ENCODE results near the gene NPEPPS. TPM values are rescaled to one million over a fixed set of nuclear protein-coding genes. Genes with fewer than 3 reads are reported as not detected.

The NPEPPS gene
- total and polyA plus RNA-seq, 5 donors: 37.8 to 97.6 (median 90.5) TPM

DNA sequence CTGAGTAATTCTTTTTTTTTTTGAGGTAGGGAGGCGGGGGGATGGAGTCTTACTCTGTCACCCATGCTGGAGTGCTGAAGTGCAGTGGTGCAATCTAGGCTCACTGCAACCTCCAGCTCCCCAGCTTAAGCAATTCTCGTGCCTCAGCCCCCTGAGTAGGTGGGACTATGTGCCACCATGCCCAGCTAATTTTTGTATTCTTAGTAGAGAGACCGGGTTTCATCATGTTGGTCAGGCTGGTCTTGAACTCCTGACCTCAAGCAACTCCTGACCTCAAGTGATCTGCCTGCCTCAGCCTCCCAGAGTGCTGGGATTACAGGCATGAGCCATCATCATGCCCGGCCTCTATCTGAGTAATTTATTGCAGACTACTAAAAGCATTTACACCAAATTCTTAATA lies 138.2 kb downstream of the NPEPPS start:
- ATAC-seq (no peak), DNase-seq (no peak)
- H3K4me3 ChIP-seq (ENCODE audit: low read length): no peak overlapping the region
- H3K9me3 ChIP-seq (ENCODE audit: control insufficient read depth, low read length): no peaks in the 10 kb centered on the region
- 87% methylated on average over 4 of the region's 4 CpGs for WGBS
- no peaks in the 10 kb centered on the region for H3K4me1 ChIP-seq (ENCODE audit: control insufficient read depth, insufficient read depth, low read length)
- H3K27me3 ChIP-seq (ENCODE audit: control insufficient read depth, insufficient read depth): no peaks in the 10 kb centered on the region
- H3K27ac ChIP-seq (ENCODE audit: low read length): no peak overlapping the region
- intact Hi-C loops (cut with DNase I): loop anchor here in 1 of 4 donors (10.0 kb wide), 1 partner anchor 126 kb away; no protein-coding TSS in a partner anchor

DNA sequence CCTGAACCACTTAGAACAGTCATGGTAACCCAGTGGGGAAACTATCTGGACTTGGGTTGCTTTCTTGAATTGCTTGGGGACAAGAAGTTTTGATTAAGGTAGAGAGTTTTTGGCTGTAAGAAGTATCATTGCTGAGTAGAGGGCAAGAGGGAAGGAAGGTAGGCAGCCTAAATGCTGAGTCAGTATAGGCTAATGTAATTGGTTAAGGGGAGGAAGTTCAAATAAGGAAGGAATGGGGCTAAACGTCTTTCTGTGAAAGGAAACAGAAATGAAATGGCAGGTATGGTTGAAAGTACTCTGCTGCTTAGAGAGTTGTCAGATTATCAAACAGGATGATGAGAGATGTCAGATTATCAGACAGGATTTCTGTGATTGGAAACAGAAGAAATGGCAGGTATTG lies 139.2 kb downstream of the NPEPPS start:
- H3K4me1 ChIP-seq (ENCODE audit: control insufficient read depth, insufficient read depth, low read length): no peaks in the 10 kb centered on the region
- H3K27me3 ChIP-seq (ENCODE audit: control insufficient read depth, insufficient read depth): no peaks in the 10 kb centered on the region
- DNase-seq (no peak), ATAC-seq (no peak)
- no peak overlapping the region for H3K27ac ChIP-seq (ENCODE audit: low read length)
- 21% methylated on average over 1 of the region's 1 CpG for whole genome bisulfite sequencing
- intact Hi-C loops (cut with DNase I): loop anchor here in 1 of 4 donors (10.0 kb wide), 1 partner anchor 135 kb away; no protein-coding TSS in a partner anchor
- H3K4me3 ChIP-seq (ENCODE audit: low read length): no peak overlapping the region
- no peaks in the 10 kb centered on the region for H3K9me3 ChIP-seq (ENCODE audit: control insufficient read depth, low read length)

Other genes with a start within 250 kb of the NPEPPS start
- 1 to 10 TPM; 5.9 to 8.5 (median 7.5) TPM for gene EFCAB13, start 207.2 kb upstream of the NPEPPS start, total RNA-seq
- 2.1 TPM for gene EFCAB13, start 207.2 kb upstream of the NPEPPS start, polyA plus RNA-seq
- gene KPNB1, start 118.8 kb downstream of the NPEPPS start, total RNA-seq: 100 to 1,000 TPM; 134 to 175 (median 167) TPM
- gene KPNB1, start 118.8 kb downstream of the NPEPPS start, polyA plus RNA-seq: 50.0 TPM
- 10 to 100 TPM; 17.5 to 25.2 (median 21.0) TPM for gene TBKBP1, start 163.1 kb downstream of the NPEPPS start, total RNA-seq
- 27.0 TPM for gene TBKBP1, start 163.1 kb downstream of the NPEPPS start, polyA plus RNA-seq
- under 1 TPM in 3 of 4 donors, not detected in 1; 0.14 to 0.60 (median 0.38) TPM for gene TBX21, start 202.1 kb downstream of the NPEPPS start, total RNA-seq
- 0.14 TPM for gene TBX21, start 202.1 kb downstream of the NPEPPS start, polyA plus RNA-seq

Data from right cardiac atrium (tissue), 5 donors.